H9 (cell line): Measurements from ENCODE around the gene TMEM38A. TPM values are rescaled to one million over a fixed set of nuclear protein-coding genes. Genes with fewer than 3 reads are reported as not detected.
"Not testable (repeated sequence)": the region's sequence is repeated elsewhere in the genome, so short reads cannot be mapped to it uniquely, and the experiment has no call there.

Experiments
- DNase-seq: peaks from one replicate; pipeline ENCODE4 v3.0.0-alpha.2; 2017
- H2AFZ ChIP-seq: one replicate; pipeline ENCODE4 v1.6.1; 2013; ENCODE audit warnings: mild to moderate bottlenecking, low read length, control low read depth, moderate library complexity
- H2AK5ac ChIP-seq: 2 replicates; pipeline ENCODE4 v1.6.1; 2013; ENCODE audit warnings: low read length, control low read depth, mixed read lengths; ENCODE audit not compliant: insufficient read length
- H2BK120ac ChIP-seq: one replicate; pipeline ENCODE4 v1.6.1; 2013; ENCODE audit warnings: low read depth, mild to moderate bottlenecking, low read length, control low read depth, inconsistent platforms; ENCODE audit not compliant: poor library complexity, severe bottlenecking
- H2BK12ac ChIP-seq: 2 replicates; pipeline ENCODE4 v1.6.1; 2013; ENCODE audit warnings: low read length, control low read depth, mixed read lengths, low read depth; ENCODE audit not compliant: insufficient read length
- H2BK15ac ChIP-seq: 2 replicates; pipeline ENCODE4 v1.6.1; 2013; ENCODE audit warnings: low read depth, low read length, control low read depth
- H2BK20ac ChIP-seq: one replicate; pipeline ENCODE4 v1.6.1; 2013; ENCODE audit warnings: low read depth, mild to moderate bottlenecking, low read length, control low read depth, inconsistent platforms; ENCODE audit not compliant: poor library complexity, severe bottlenecking
- H2BK5ac ChIP-seq: 2 replicates; pipeline ENCODE4 v1.6.1; 2013; ENCODE audit warnings: low read length, control low read depth, mixed read lengths; ENCODE audit not compliant: insufficient read length
- H3K14ac ChIP-seq: 2 replicates; pipeline ENCODE4 v1.6.1; 2013; ENCODE audit warnings: low read length, control low read depth; ENCODE audit not compliant: insufficient read depth
- H3K18ac ChIP-seq: 2 replicates; pipeline ENCODE4 v1.6.1; 2013; ENCODE audit warnings: low read depth, mild to moderate bottlenecking, mixed read lengths, low read length, control low read depth; ENCODE audit not compliant: insufficient read length
- H3K23ac ChIP-seq: 2 replicates; pipeline ENCODE4 v1.6.1; 2013; ENCODE audit warnings: low read length, control low read depth, mixed read lengths, low read depth; ENCODE audit not compliant: insufficient read length
- H3K23me2 ChIP-seq: 2 replicates; pipeline ENCODE4 v1.6.1; 2013; ENCODE audit warnings: low read depth, mild to moderate bottlenecking, mixed read lengths, low read length, control low read depth; ENCODE audit not compliant: insufficient read length, poor library complexity, severe bottlenecking
- H3K27ac ChIP-seq: 2 replicates; pipeline ENCODE4 v1.5.1; 2013; ENCODE audit warnings: low read length, control low read depth, mixed read lengths, low read depth; ENCODE audit not compliant: insufficient read length
- H3K27me3 ChIP-seq: 2 replicates; pipeline ENCODE4 v1.6.1; 2013; ENCODE audit warnings: low read length, control low read depth, inconsistent platforms; ENCODE audit not compliant: insufficient read depth
- H3K4ac ChIP-seq: 2 replicates; pipeline ENCODE4 v1.6.1; 2013; ENCODE audit warnings: low read depth, mild to moderate bottlenecking, control low read depth, inconsistent platforms, low read length, moderate library complexity
- H3K4me1 ChIP-seq: 2 replicates; pipeline ENCODE4 v1.6.1; 2013; ENCODE audit warnings: low read length, control low read depth, inconsistent platforms; ENCODE audit not compliant: insufficient read depth
- H3K4me2 ChIP-seq: 2 replicates; pipeline ENCODE4 v1.6.1; 2013; ENCODE audit warnings: low read length, control low read depth, mixed read lengths; ENCODE audit not compliant: insufficient read length, insufficient read depth
- H3K56ac ChIP-seq: 2 replicates; pipeline ENCODE4 v1.6.1; 2013; ENCODE audit warnings: low read depth, mild to moderate bottlenecking, mixed read lengths, low read length, control low read depth; ENCODE audit not compliant: insufficient read length
- H3K79me1 ChIP-seq: 2 replicates; pipeline ENCODE4 v1.6.1; 2013; ENCODE audit warnings: low read depth, mild to moderate bottlenecking, moderate library complexity, low read length, control low read depth, inconsistent platforms; ENCODE audit not compliant: insufficient read depth, poor library complexity, severe bottlenecking
- H3K79me2 ChIP-seq: 2 replicates; pipeline ENCODE4 v1.6.1; 2013; ENCODE audit warnings: low read length, control low read depth, inconsistent platforms; ENCODE audit not compliant: insufficient read depth
- H3K9ac ChIP-seq: 2 replicates; pipeline ENCODE4 v1.6.1; 2013; ENCODE audit warnings: low read length, control low read depth, mixed read lengths; ENCODE audit not compliant: insufficient read length; ENCODE audit errors: extremely low read depth
- H3K9me3 ChIP-seq: one replicate; pipeline ENCODE4 v1.6.1; 2013; ENCODE audit warnings: low read depth, low read length, inconsistent platforms; ENCODE audit not compliant: control insufficient read depth
- H3T11ph ChIP-seq: one replicate; pipeline ENCODE4 v1.6.1; 2013; ENCODE audit warnings: mild to moderate bottlenecking, low read length, control low read depth, inconsistent platforms
- H4K20me1 ChIP-seq: one replicate; pipeline ENCODE4 v1.6.1; 2013; ENCODE audit not compliant: control insufficient read depth, insufficient read length, insufficient read depth
- H4K5ac ChIP-seq: 2 replicates; pipeline ENCODE4 v1.6.1; 2013; ENCODE audit warnings: low read depth, mild to moderate bottlenecking, mixed read lengths, low read length, control low read depth; ENCODE audit not compliant: insufficient read length
- H4K8ac ChIP-seq: replicated peaks from 2 replicates; pipeline ENCODE4 v1.6.1; 2013; ENCODE audit warnings: low read length, control low read depth, mixed read lengths, low read depth; ENCODE audit not compliant: insufficient read length
- H4K91ac ChIP-seq: 2 replicates; pipeline ENCODE4 v1.6.1; 2013; ENCODE audit warnings: low read depth, mild to moderate bottlenecking, moderate library complexity, mixed read lengths, low read length, control low read depth; ENCODE audit not compliant: insufficient read length
- H3K27ac Mint-ChIP-seq, 3 experiments: 2 replicates in 2 of 3; 3 replicates in 1 of 3; pipeline ENCODE4 v1.8.0; 2020 to 2021; ENCODE audit warnings: mixed read lengths in 3 of 3, mild to moderate bottlenecking in 1 of 3, moderate library complexity in 1 of 3
- H3K27me3 Mint-ChIP-seq: 2 replicates; pipeline ENCODE4 v1.8.0; 2021; ENCODE audit warnings: low read depth, mild to moderate bottlenecking, moderate library complexity, mixed read lengths
- H3K36me3 Mint-ChIP-seq, 3 experiments: 2 replicates in 2 of 3; 3 replicates in 1 of 3; pipeline ENCODE4 v1.8.0; 2020 to 2021; ENCODE audit warnings: low read depth in 3 of 3, mixed read lengths in 3 of 3; ENCODE audit not compliant: insufficient read depth in 1 of 3
- H3K4me1 Mint-ChIP-seq, 2 experiments: 2 replicates each; pipeline ENCODE4 v1.8.0; 2020; ENCODE audit warnings: mixed read lengths in 2 of 2
- H3K4me3 Mint-ChIP-seq, 2 experiments: 2 replicates in 1 of 2; 3 replicates in 1 of 2; pipeline ENCODE4 v1.8.0; 2020 to 2021; ENCODE audit warnings: mild to moderate bottlenecking in 2 of 2, mixed read lengths in 2 of 2, moderate library complexity in 1 of 2
- H3K9me3 Mint-ChIP-seq, 2 experiments: 2 replicates in 1 of 2; 3 replicates in 1 of 2; pipeline ENCODE4 v1.8.0; 2020; ENCODE audit warnings: mild to moderate bottlenecking in 2 of 2, mixed read lengths in 2 of 2, moderate library complexity in 1 of 2
- CTCF ChIP-seq: fragments of 200-600 bp; sonication (generic); conservative IDR thresholded peaks from 3 replicates; pipeline ENCODE4 v1.8.0; 2021; ENCODE audit warnings: antibody characterized with exemption, mild to moderate bottlenecking
- WGBS: extraction: QIAGEN DNeasy Blood & Tissue Kit; methylation state at CpG from one replicate; pipeline ENCODE4 v1.1.7; 2013; ENCODE audit warnings: missing lambda C conversion rate, low lambda C conversion rate, mixed read lengths; ENCODE audit not compliant: insufficient read length; ENCODE audit errors: extremely low coverage; 5-methylcytosine and 5-hydroxymethylcytosine counted together
- total RNA-seq: library from RNA; stranded (reverse); gene quantifications from 2 replicates; pipeline ENCODE4 v1.2.1, GENCODE V29; 2021

The TMEM38A gene
- total RNA-seq, 1 experiment from 2014 or later: 7.4 TPM

DNA sequence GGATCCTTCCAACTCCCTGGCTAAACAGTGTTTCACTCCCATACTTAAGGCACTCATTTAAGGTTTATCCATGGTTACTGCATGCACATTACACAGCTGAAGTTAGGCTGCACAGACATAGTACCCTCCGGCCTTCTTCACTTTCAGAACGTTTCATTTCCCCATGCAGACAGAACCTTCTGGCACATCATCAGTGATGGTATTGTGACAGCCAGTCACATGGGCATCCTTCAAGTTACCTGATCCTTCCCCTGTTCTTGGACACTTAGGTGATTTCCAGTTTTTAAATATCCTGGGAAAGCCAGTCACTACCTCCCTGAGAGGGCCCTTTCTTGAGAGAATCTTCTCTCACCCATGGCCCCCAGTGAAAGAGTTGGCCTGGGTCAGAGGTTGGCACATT, 10.1 kb upstream of the TMEM38A start:
- H3K36me3 Mint-ChIP-seq: peaks cover 42 to 86% (median 83%) of the 10 kb centered on the region in 3 experiments

DNA sequence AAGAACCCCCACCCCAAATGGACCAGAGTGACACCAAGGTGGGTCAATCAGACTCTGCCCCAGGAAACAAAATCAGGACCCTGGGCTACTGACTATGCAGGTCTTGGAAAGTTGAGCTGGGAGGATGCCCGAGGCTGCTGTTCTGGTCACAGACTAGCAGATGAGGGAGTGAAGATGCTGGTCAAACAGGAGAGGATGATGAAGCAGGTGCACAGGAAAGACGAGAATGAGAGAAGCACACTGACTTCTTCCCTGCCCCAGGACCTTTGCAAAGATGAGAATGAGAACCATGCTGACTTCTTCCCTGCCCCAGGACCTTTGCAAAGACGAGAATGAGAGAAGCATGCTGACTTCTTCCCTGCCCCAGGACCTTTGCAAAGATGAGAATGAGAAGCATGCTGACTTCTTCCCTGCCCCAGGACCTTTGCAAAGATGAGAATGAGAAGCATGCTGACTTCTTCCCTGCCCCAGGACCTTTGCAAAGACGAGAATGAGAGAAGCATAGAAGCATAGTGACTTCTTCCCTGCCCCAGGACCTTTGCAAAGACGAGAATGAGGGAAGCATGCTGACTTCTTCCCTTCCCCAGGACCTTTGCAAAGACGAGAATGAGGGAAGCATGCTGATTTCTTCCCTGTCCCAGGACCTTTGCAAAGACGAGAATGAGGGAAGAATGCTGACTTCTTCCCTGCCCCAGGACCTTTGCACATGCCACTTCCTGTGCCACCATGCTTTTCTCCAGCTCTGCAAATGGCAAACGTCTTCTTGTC, 9.3 kb upstream of the TMEM38A start:
- WGBS: no CpG with 5 or more reads among the region's 8 CpGs

More for the DNA sequence above, 10.1 kb upstream of the TMEM38A start:
- Histone ChIP-seq H3K27ac (no peak overlapping the region), H4K20me1 (no peaks in the 10 kb centered on the region), H4K8ac (no peak overlapping the region), H2BK20ac (no peak overlapping the region), H3K18ac (no peak overlapping the region), H3K23ac (no peak overlapping the region), H3K4me1 (no peaks in the 10 kb centered on the region), H3K79me1 (peaks cover 6% of the 10 kb centered on the region), H3K4me2 (no peak overlapping the region), H2BK12ac (no peak overlapping the region), H3K14ac (no peak overlapping the region), H4K5ac (no peak overlapping the region), H3K56ac (no peak overlapping the region), H4K91ac (no peak overlapping the region), H2AFZ (no peak overlapping the region), H2AK5ac (no peak overlapping the region), H3K4ac (no peak overlapping the region), H3K9me3 (no peaks in the 10 kb centered on the region), H3K79me2 (0 out of 2 replicates have a peak, but pooled peaks cover 1% of the 10 kb centered on the region), H2BK5ac (no peak overlapping the region), H3T11ph (no peak overlapping the region), H2BK120ac (no peak overlapping the region), H3K9ac (no peak overlapping the region), H3K23me2 (no peaks in the 10 kb centered on the region), H2BK15ac (no peak overlapping the region), H3K27me3 (no peaks in the 10 kb centered on the region)
- TF ChIP-seq CTCF: no peak
- WGBS: no CpG with 5 or more reads among the region's 2 CpGs
- H3K4me3 Mint-ChIP-seq: no peak overlapping the region
- no peak overlapping the region for H3K27ac Mint-ChIP-seq
- no peak for DNase-seq
- H3K9me3 Mint-ChIP-seq: no peaks in the 10 kb centered on the region; a peak in 1 of 5 replicates
- H3K27me3 Mint-ChIP-seq: no peaks in the 10 kb centered on the region
- no peaks in the 10 kb centered on the region for H3K4me1 Mint-ChIP-seq

More for the DNA sequence above, 9.3 kb upstream of the TMEM38A start:
- peaks cover 47 to 86% (median 82%) of the 10 kb centered on the region in 3 experiments for H3K36me3 Mint-ChIP-seq
- not testable (repeated sequence) for H3K23ac ChIP-seq, H3K4me1 ChIP-seq, H3K23me2 ChIP-seq, H2BK15ac ChIP-seq, H3K27me3 ChIP-seq, H3K9me3 Mint-ChIP-seq, H4K91ac ChIP-seq, H3K4me3 Mint-ChIP-seq, H2AFZ ChIP-seq, H3K79me2 ChIP-seq, H3K18ac ChIP-seq, H2BK5ac ChIP-seq, DNase-seq, H3T11ph ChIP-seq, H4K5ac ChIP-seq, H2BK120ac ChIP-seq, H4K20me1 ChIP-seq, H3K27ac Mint-ChIP-seq, H4K8ac ChIP-seq, H3K9me3 ChIP-seq, H2AK5ac ChIP-seq, H2BK20ac ChIP-seq, H3K9ac ChIP-seq, H3K27ac ChIP-seq, H3K4me1 Mint-ChIP-seq, H3K79me1 ChIP-seq, H3K14ac ChIP-seq, H3K27me3 Mint-ChIP-seq, H2BK12ac ChIP-seq, H3K4me2 ChIP-seq, H3K56ac ChIP-seq, H3K4ac ChIP-seq
